Upper lobe of left lung (tissue), 4 donors: Measurements from ENCODE around the gene SUPT3H.

Source experiments
- CTCF ChIP-seq, 6 experiments: fragments of 450-650 bp in 4 of 6; fragments of 200-600 bp in 2 of 6; sonication (generic) in 2 of 6; IDR thresholded peaks; one replicate each; pipeline ENCODE4 v1.5.1; 2016 to 2019; ENCODE audit warnings: antibody characterized with exemption in 6 of 6
- POLR2A ChIP-seq, 4 donors: fragments of 450-650 bp; IDR thresholded peaks; one replicate each; pipeline ENCODE4 v1.5.1; 2016 to 2017; ENCODE audit warnings: antibody characterized with exemption in 4 of 4, mild to moderate bottlenecking in 2 of 4

GRCh38 chr6:44820759-44821158, 557.0 kb downstream of the SUPT3H start:
- TF ChIP-seq CTCF (IDR thresholded peaks at IDR 0.05) = no peak
- TF ChIP-seq POLR2A (IDR thresholded peaks at IDR 0.05) = no peak
